ENCODE results near the gene ASF1A. TPM values are rescaled to one million over a fixed set of nuclear protein-coding genes. Genes with fewer than 3 reads are reported as not detected.

ASF1A gene
- total and polyA plus RNA-seq, 2 of the 13 experiments (the other 11 are each of a cell fraction or from before 2014, with no cell fraction given): 14.5 to 49.9 TPM

GRCh38 chr6:118934461-118935330 lies 40.7 kb downstream of the ASF1A start, which contains the start of gene MCM9 (continued):
- TF ChIP-seq SYNCRIP (IDR thresholded peaks at IDR 0.05; ENCODE audit: insufficient read depth, low read depth, low read length) (no peak), ZNF543 (CRISPR knock-in tag; IDR thresholded peaks at IDR 0.05) (peak; percentile 75), ZNF891 (CRISPR knock-in tag; IDR thresholded peaks at IDR 0.05) (peak; percentile 95), MED13 (CRISPR knock-in tag; IDR thresholded peaks at IDR 0.05) (peak; percentile 62; the same call in 1 of the 2 replicates), PRMT3 (CRISPR knock-in tag; IDR thresholded peaks at IDR 0.05; ENCODE audit: borderline replicate concordance, low read depth) (no peak), RNF2 (conservative IDR thresholded peaks at IDR 0.05; ENCODE audit: low read depth) (peak; percentile 79; the same call in 1 of the 2 replicates), ARHGAP35 (CRISPR knock-in tag; IDR thresholded peaks at IDR 0.05; ENCODE audit: borderline replicate concordance) (peak; percentile 87), TFAP4 (IDR thresholded peaks at IDR 0.05; ENCODE audit: borderline replicate concordance, low read depth) (no peak), HDAC2 (CRISPR knock-in tag; IDR thresholded peaks at IDR 0.05) (peak; percentile 13; the same call in 1 of the 2 replicates), ZNF616 (CRISPR knock-in tag; IDR thresholded peaks at IDR 0.05; ENCODE audit: low read depth) (peak; percentile 92), ZNF230 (CRISPR knock-in tag; IDR thresholded peaks at IDR 0.05) (0 out of 2 replicates have a peak, but pooled peaks have one; percentile 86), ZFP36L1 (CRISPR knock-in tag; IDR thresholded peaks at IDR 0.05) (peak; percentile 26; the same call in 1 of the 2 replicates), ZNF574 (CRISPR knock-in tag; IDR thresholded peaks at IDR 0.05) (peak; percentile 85), ZNF142 (CRISPR knock-in tag; IDR thresholded peaks at IDR 0.05) (peak; percentile 86), KDM2A (CRISPR knock-in tag; IDR thresholded peaks at IDR 0.05; ENCODE audit: borderline replicate concordance, low read depth) (peak; percentile 43), SALL2 (CRISPR knock-in tag; IDR thresholded peaks at IDR 0.05) (peak; percentile 97), ZBTB2 (CRISPR knock-in tag; IDR thresholded peaks at IDR 0.05; ENCODE audit: low read depth) (peak; percentile 77)
